Measurements from ENCODE around the gene FGFR3.

- TF ChIP-seq EZH2 (IDR thresholded peaks at IDR 0.05; ENCODE audit: borderline replicate concordance, low read length) (no peak), CTCF (conservative IDR thresholded peaks at IDR 0.05 in 1 of 2, IDR thresholded peaks at IDR 0.05 in 1 of 2; ENCODE audit: extremely low read depth in 1 of 2, insufficient read depth in 1 of 2, low read depth in 1 of 2, low read length in 2 of 2) (no peak)
These were observed 29.8 kb downstream of the FGFR3 start for GRCh38 chr4:1822568-1823544.

Measured in mammary epithelial cell (primary cell).